Measurements from ENCODE around the gene RTN4R. TPM values are rescaled to one million over a fixed set of nuclear protein-coding genes. Genes with fewer than 3 reads are reported as not detected.

RTN4R gene
- total and polyA plus RNA-seq, 9 of the 15 experiments (the other 6 are each of a cell fraction or from before 2014, with no cell fraction given): 0.04 to 2.8 (median 1.4) TPM; not detected in 3

DNA sequence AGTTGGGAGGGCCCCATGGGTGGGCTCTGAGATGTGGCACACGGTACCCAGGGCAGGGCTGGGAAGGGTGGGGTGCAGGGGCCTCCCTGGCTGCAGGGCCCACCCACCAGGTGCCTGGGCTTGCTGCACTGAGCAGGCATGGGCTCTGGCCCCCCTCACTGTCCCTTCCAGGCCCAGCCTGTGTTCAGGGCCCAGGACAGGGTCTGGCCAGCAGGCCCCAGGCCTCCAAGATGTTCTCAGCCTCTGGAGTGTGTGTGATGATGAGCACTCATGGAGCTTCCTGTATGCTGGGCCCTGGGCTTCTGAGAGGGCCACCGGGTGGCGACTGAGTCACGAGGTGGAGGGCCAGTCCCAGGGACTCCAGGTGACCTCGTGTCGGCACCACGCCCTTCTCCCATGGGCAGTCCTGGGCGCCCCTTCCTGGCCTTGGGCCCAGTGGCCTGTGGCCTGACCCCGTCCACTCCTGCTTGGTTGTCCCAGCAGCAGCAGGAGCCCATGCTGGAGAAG lies 61.4 kb downstream of the RTN4R start:
- Histone ChIP-seq H3K4me1 (replicated peaks in 1 of 2; ENCODE audit: control insufficient read depth in 2 of 2, insufficient read depth in 2 of 2, low read length in 2 of 2) (peaks cover 25 to 89% of the 10 kb centered on the region in 2 experiments), H3K79me2 (ENCODE audit: control insufficient read depth, insufficient read depth, low read length) (peaks cover 16% of the 10 kb centered on the region), H3K4me2 (ENCODE audit: insufficient read depth, low read length) (peak overlapping the region; percentile 89), H3K9ac (ENCODE audit: insufficient read depth in 1 of 2, low read depth in 2 of 2, low read length in 2 of 2) (peak overlapping the region; percentile 73 to 94), H4K20me1 (replicated peaks; ENCODE audit: control insufficient read depth, insufficient read depth, low read length) (peaks cover 16% of the 10 kb centered on the region), H3K4me3 (peak overlapping the region; percentile 53), H3K27me3 (ENCODE audit: control insufficient read depth in 2 of 2, insufficient read depth in 2 of 2, low read length in 2 of 2) (peaks cover 17 to 25% of the 10 kb centered on the region in 2 experiments; a peak in 4 of 5 replicates), H2AFZ (ENCODE audit: low read depth, low read length) (peak overlapping the region; percentile 97), H3K9me1 (ENCODE audit: control insufficient read depth, insufficient read depth, low read length) (no peaks in the 10 kb centered on the region), H3K9me3 (replicated peaks; ENCODE audit: control insufficient read depth, insufficient read depth, low read depth, low read length) (no peaks in the 10 kb centered on the region), H3K27ac (ENCODE audit: extremely low read depth, low read depth, low read length) (peak overlapping the region; percentile 67), H3K36me3 (ENCODE audit: control insufficient read depth, insufficient read depth, low read length) (no peaks in the 10 kb centered on the region)
- CTCF ChIA-PET (ENCODE audit: low intra/inter-chr PET ratio): interaction anchor here (1.4 to 2.3 kb wide), 2 partner anchors 21 to 61 kb away, joined by 4 to 10 read pairs; partner anchors contain the start of gene RTN4R
- intact Hi-C loops (cut with micrococcal nuclease) (loop anchor here (1.0 to 5.0 kb wide), 4 partner anchors 32 to 429 kb away; no protein-coding TSS in a partner anchor), in situ Hi-C loops (cut with MboI) (no loop called here)
- TSS peak; percentile 81 for BruUV-seq (replicated peaks)
- FAIRE-seq (peak; percentile 73), DNase-seq (ENCODE audit: extremely low read depth in 1 of 4, low spot score in 3 of 4) (peak; percentile 87 to 97 (median 94)), ATAC-seq (peak; percentile 65)
- 13% methylated on average over 9 of the region's 9 CpGs for WGBS (ENCODE audit: insufficient coverage, low coverage, missing lambda C conversion rate)
- POLR2A ChIA-PET: interaction anchor here (0.6 to 2.2 kb wide), 10 partner anchors 10 to 87 kb away, joined by 3 to 12 read pairs (median 4); no protein-coding TSS in a partner anchor
- TF ChIP-seq SIX5 (IDR thresholded peaks at IDR 0.05; ENCODE audit: borderline replicate concordance in 1 of 2, insufficient read depth in 1 of 2, low read depth in 1 of 2, low read length in 2 of 2): no peak
- no peak for TF ChIP-seq POLR3A (IDR thresholded peaks at IDR 0.05; ENCODE audit: borderline replicate concordance, extremely low read depth, insufficient read depth, insufficient read length)
- TF ChIP-seq ZZZ3 (IDR thresholded peaks at IDR 0.05): no peak
- TF ChIP-seq ZNF780A (CRISPR knock-in tag; IDR thresholded peaks at IDR 0.05): no peak
- TF ChIP-seq CHD1 (IDR thresholded peaks at IDR 0.05; ENCODE audit: low read length): peak; percentile 75
- no peak for TF ChIP-seq NBN (IDR thresholded peaks at IDR 0.05; ENCODE audit: low read depth)
- no peak for TF ChIP-seq NFE2L1 (tag; IDR thresholded peaks at IDR 0.05; ENCODE audit: borderline replicate concordance, low read depth)
- no peak for TF ChIP-seq TRIM28 (IDR thresholded peaks at IDR 0.05)
- TF ChIP-seq SOX6 (IDR thresholded peaks at IDR 0.05): no peak
- TF ChIP-seq HDAC3 (IDR thresholded peaks at IDR 0.05; ENCODE audit: borderline replicate concordance, partially characterized antibody): no peak
- TF ChIP-seq, protein P1, sequence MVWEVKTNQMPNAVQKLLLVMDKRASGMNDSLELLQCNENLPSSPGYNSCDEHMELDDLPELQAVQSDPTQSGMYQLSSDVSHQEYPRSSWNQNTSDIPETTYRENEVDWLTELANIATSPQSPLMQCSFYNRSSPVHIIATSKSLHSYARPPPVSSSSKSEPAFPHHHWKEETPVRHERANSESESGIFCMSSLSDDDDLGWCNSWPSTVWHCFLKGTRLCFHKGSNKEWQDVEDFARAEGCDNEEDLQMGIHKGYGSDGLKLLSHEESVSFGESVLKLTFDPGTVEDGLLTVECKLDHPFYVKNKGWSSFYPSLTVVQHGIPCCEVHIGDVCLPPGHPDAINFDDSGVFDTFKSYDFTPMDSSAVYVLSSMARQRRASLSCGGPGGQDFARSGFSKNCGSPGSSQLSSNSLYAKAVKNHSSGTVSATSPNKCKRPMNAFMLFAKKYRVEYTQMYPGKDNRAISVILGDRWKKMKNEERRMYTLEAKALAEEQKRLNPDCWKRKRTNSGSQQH (CRISPR knock-in tag; IDR thresholded peaks at IDR 0.05): no peak
- TF ChIP-seq, protein P2, sequence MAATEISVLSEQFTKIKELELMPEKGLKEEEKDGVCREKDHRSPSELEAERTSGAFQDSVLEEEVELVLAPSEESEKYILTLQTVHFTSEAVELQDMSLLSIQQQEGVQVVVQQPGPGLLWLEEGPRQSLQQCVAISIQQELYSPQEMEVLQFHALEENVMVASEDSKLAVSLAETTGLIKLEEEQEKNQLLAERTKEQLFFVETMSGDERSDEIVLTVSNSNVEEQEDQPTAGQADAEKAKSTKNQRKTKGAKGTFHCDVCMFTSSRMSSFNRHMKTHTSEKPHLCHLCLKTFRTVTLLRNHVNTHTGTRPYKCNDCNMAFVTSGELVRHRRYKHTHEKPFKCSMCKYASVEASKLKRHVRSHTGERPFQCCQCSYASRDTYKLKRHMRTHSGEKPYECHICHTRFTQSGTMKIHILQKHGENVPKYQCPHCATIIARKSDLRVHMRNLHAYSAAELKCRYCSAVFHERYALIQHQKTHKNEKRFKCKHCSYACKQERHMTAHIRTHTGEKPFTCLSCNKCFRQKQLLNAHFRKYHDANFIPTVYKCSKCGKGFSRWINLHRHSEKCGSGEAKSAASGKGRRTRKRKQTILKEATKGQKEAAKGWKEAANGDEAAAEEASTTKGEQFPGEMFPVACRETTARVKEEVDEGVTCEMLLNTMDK (IDR thresholded peaks at IDR 0.05; ENCODE audit: borderline replicate concordance, insufficient read depth, low read depth, low read length, poor library complexity, severe bottlenecking): no peak
- TF ChIP-seq LARP7 (IDR thresholded peaks at IDR 0.05): no peak; the same call in 1 of the 2 replicates
- TF ChIP-seq, protein P3, sequence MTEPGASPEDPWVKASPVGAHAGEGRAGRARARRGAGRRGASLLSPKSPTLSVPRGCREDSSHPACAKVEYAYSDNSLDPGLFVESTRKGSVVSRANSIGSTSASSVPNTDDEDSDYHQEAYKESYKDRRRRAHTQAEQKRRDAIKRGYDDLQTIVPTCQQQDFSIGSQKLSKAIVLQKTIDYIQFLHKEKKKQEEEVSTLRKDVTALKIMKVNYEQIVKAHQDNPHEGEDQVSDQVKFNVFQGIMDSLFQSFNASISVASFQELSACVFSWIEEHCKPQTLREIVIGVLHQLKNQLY (CRISPR knock-in tag; conservative IDR thresholded peaks at IDR 0.05): no peak
- TF ChIP-seq SIN3A (IDR thresholded peaks at IDR 0.05; ENCODE audit: borderline replicate concordance in 2 of 2, control insufficient read depth in 1 of 2, low read depth in 2 of 2, low read length in 2 of 2): peak in 1 of 2 experiments; percentile 89; a peak in 2 of 4 replicates
- TF ChIP-seq FIP1L1 (IDR thresholded peaks at IDR 0.05; ENCODE audit: low read depth, low read length, poor library complexity, severe bottlenecking): peak; percentile 25
- TF ChIP-seq TAF15 (IDR thresholded peaks at IDR 0.05; ENCODE audit: low read depth, low read length): peak; percentile 52; the same call in 1 of the 2 replicates
- no peak for TF ChIP-seq NFATC3 (IDR thresholded peaks at IDR 0.05)

Measured in K562 (cell line).